Measurements from ENCODE around the gene CHP1.

Gene CHP1

GRCh38 chr15:41323611-41324010, 92.5 kb downstream of the CHP1 start:
- peak; percentile 57 for DNase-seq (ENCODE audit: low read depth)
- no peak for TF ChIP-seq CTCF (IDR thresholded peaks at IDR 0.05; ENCODE audit: insufficient read depth, low read depth, low read length, missing control alignments)
- H3K4me3 ChIP-seq (ENCODE audit: low read depth, low read length): no peak overlapping the region

DNA sequence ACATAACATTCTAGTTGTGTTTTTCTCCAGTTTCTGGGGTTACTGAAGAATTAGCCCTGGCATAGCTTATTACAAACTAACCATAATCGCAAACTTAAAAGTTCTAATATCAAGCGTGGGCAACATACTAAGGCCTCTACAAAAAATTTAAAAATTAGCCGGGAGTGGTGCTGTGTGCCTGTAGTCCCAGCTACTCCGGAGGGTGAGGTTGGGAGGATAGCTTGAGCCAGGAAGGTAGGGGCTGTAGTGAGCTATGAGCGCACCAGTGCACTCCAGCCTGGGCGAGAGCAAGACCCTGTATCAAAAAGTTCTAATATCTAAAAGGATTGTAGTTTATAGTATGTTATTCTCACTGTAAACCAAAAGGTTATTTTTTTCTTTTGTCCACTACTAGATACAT, 100.2 kb downstream of the CHP1 start:
- peak overlapping the region; percentile 63 for H3K4me3 ChIP-seq (ENCODE audit: low read depth, low read length)
- TF ChIP-seq CTCF (IDR thresholded peaks at IDR 0.05; ENCODE audit: insufficient read depth, low read depth, low read length, missing control alignments): no peak
- no peak for DNase-seq (ENCODE audit: low read depth)

All from GM12865 (cell line).